Measurements from ENCODE around the gene SUPT7L. TPM values are rescaled to one million over a fixed set of nuclear protein-coding genes. Genes with fewer than 3 reads are reported as not detected.
"Not testable (repeated sequence)": the region's sequence is repeated elsewhere in the genome, so short reads cannot be mapped to it uniquely, and the experiment has no call there.

The SUPT7L gene
- total and polyA plus RNA-seq, 7 donors, result 7.2 to 27.1 (median 19.7) TPM

DNA sequence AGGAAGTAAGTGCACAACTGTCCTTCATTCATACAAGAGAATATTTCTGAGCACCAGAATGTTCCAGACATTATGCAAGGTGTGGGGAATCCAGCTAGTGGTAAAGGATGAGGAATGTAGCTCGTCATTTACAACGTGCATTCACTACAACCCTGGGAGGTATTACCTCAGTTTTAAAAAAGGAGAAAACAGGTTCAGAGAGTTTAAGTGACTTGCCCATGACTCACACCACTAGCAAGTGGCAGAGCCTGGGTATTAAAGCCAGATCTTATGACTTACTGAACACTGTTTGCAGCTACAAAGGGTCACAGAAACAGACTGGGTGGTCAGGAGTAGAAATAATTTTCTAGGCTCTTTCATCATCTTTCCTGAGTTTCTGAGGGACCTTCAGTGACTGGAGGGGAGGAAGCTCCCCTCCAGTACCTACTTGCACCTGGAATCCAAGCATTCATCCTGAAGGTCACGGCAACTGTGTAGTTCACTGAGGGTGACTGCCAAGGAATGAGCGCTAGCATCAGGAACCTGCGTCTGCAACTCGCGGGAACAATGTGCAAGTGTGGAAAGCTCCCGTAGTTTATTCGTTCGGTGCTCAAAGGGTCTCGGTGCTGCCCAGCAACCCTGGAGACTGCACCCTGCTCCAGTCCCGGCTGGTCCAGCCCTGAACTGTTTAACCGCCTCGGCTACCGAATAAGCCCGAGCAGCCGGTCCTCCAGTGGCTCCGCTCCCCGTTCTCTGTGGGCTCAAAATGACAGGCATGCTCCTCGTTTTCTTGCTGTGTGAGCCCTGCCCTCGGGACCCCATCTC lies 35.2 kb downstream of the SUPT7L start:
- DNase-seq, result no peak
- 4 to 7% methylated on average over 21 of the region's 21 CpGs for WGBS, 2 donors

DNA sequence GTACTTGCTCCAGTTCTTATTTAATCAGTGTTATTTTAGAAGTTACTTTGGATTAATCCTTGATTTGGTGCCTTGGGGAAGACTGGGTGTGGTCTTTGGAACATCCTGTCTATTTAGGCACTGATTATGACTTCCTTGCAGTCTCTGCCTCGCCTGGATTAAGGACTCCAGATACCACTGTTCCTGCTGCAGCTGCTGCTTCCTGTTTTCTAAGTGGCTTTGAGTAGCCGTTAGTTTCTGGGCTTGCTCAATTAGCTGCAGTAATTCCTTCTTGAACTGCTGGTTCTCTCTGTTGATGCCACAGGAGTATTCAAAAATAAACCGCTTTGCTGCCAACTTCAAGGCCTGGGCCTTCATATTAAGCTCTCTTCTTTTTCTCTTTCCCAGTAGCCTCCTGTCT lies 36.5 kb downstream of the SUPT7L start:
- 42 to 54% methylated on average over 3 of the region's 3 CpGs for WGBS, 2 donors
- H3K27ac ChIP-seq, result peak overlapping the region in 2 of 4 donors; percentile 17 to 80
- not testable (repeated sequence) for H3K4me3 ChIP-seq, DNase-seq, H3K9me3 ChIP-seq, H3K27me3 ChIP-seq
- peaks cover 0 to 41% (median 15%) of the 10 kb centered on the region in 4 donors for H3K36me3 ChIP-seq
- peaks cover 0 to 25% (median 18%) of the 10 kb centered on the region in 4 donors for H3K4me1 ChIP-seq
- intact Hi-C loops (cut with DNase I), result loop anchor here (5.0 kb wide), 1 partner anchor 135 kb away; no protein-coding TSS in a partner anchor

More for the DNA sequence above, 35.2 kb downstream of the SUPT7L start:
- Histone ChIP-seq H3K27ac (peak overlapping the region; percentile 67 to 80 (median 76)), H3K4me3 (peak overlapping the region; percentile 60 to 94 (median 70)), H3K4me1 (peaks cover 0 to 25% (median 18%) of the 10 kb centered on the region in 4 donors), H3K36me3 (peaks cover 0 to 41% (median 16%) of the 10 kb centered on the region in 4 donors), H3K27me3 (no peaks in the 10 kb centered on the region), H3K9me3 (no peaks in the 10 kb centered on the region)
- intact Hi-C loops (cut with DNase I), result loop anchor here (5.0 kb wide), 1 partner anchor 136 kb away; no protein-coding TSS in a partner anchor
- TF ChIP-seq POLR2A (IDR thresholded peaks at IDR 0.05) (no peak), EP300 (IDR thresholded peaks at IDR 0.05) (no peak), POLR2AphosphoS5 (IDR thresholded peaks at IDR 0.05) (no peak)
- TF ChIP-seq, protein P1, sequence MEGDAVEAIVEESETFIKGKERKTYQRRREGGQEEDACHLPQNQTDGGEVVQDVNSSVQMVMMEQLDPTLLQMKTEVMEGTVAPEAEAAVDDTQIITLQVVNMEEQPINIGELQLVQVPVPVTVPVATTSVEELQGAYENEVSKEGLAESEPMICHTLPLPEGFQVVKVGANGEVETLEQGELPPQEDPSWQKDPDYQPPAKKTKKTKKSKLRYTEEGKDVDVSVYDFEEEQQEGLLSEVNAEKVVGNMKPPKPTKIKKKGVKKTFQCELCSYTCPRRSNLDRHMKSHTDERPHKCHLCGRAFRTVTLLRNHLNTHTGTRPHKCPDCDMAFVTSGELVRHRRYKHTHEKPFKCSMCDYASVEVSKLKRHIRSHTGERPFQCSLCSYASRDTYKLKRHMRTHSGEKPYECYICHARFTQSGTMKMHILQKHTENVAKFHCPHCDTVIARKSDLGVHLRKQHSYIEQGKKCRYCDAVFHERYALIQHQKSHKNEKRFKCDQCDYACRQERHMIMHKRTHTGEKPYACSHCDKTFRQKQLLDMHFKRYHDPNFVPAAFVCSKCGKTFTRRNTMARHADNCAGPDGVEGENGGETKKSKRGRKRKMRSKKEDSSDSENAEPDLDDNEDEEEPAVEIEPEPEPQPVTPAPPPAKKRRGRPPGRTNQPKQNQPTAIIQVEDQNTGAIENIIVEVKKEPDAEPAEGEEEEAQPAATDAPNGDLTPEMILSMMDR (IDR thresholded peaks at IDR 0.05), result no peak

DNA sequence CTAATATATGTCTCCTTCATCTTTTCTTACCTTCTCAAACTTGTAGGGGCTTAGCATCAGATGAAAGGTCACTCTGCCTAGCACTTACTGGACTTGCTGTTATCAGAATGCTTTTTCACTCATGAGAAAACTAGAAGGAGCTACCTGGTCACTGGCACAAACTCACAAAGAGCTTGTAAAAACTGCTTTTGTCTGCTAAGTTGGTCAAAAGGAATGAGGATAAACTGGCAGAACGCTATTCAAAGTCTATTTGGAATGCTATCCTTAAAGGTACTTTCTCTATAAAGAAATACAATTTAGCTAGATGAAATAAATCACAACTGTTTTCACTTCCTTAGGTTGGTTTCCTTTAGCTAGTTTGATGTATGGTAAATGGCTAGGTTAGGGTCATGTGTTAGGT lies 37.1 kb downstream of the SUPT7L start:
- peaks cover 4 to 41% (median 14%) of the 10 kb centered on the region in 4 donors for H3K36me3 ChIP-seq
- WGBS, 2 donors, result 91 to 92% methylated on average over 1 of the region's 1 CpG
- H3K4me1 ChIP-seq, result peaks cover 0 to 25% (median 18%) of the 10 kb centered on the region in 4 donors
- peak overlapping the region in 2 of 4 donors; percentile 17 to 80 for H3K27ac ChIP-seq
- H3K27me3 ChIP-seq, H3K9me3 ChIP-seq, DNase-seq, H3K4me3 ChIP-seq: not testable (repeated sequence)
- intact Hi-C loops (cut with DNase I), result loop anchor here (5.0 kb wide), 1 partner anchor 134 kb away; no protein-coding TSS in a partner anchor

DNA sequence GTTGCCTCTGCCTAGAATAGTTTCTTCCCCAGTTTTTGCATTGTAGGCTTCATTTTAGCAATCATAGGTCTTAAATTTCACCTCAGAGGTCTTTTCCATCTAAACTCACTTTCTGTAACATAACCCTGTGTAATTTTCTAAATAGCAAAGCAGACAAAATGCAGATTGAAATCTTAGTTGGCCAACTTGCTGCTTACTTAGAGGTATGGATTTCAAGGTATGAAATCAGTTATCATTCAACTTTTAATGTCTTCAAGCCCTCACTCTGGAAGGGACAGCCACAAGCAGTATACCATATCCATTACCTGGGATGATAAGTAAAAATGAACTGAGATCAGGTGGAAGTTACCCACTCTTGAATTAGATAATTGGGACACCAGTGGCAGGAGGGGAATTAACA lies 38.5 kb downstream of the SUPT7L start:
- Histone ChIP-seq H3K9me3 (no peaks in the 10 kb centered on the region), H3K4me3 (no peak overlapping the region)
- intact Hi-C loops (cut with DNase I), result loop anchor here (5.0 kb wide), 1 partner anchor 133 kb away; no protein-coding TSS in a partner anchor

DNA sequence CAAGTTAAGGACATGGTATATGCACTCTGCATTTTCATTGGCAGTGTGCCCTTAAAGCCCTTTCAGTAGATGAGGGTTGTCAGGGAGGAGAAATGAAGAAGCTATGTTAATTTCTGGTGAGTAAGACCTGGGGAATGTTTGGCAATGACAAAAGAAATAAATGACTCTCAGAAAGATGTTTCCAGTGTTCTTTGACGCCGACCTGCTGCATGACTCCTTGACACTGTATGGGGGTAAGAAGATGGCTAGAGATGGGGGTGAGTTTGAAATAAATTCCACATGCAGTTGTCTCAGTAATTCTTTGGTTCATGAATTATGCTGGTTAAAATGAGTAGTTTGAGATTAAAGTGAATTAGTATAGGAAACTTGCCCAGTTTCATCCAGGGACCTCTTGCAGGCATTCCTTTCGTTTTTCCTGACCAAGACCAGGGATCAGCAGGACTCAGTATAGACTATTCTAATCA lies 40.5 kb downstream of the SUPT7L start:
- no peak overlapping the region for H3K27ac ChIP-seq
- intact Hi-C loops (cut with DNase I), result no loop called here
- TF ChIP-seq EP300 (IDR thresholded peaks at IDR 0.05) (no peak), POLR2A (IDR thresholded peaks at IDR 0.05) (no peak), POLR2AphosphoS5 (IDR thresholded peaks at IDR 0.05) (no peak)
- TF ChIP-seq, protein P1 (IDR thresholded peaks at IDR 0.05), result no peak

More for the DNA sequence above, 38.5 kb downstream of the SUPT7L start:
- peaks cover 7 to 44% (median 15%) of the 10 kb centered on the region in 4 donors for H3K36me3 ChIP-seq
- no peak overlapping the region for H3K27ac ChIP-seq
- peaks cover 0 to 23% (median 14%) of the 10 kb centered on the region in 4 donors for H3K4me1 ChIP-seq
- no peaks in the 10 kb centered on the region for H3K27me3 ChIP-seq
- TF ChIP-seq, protein P1 (IDR thresholded peaks at IDR 0.05), result no peak
- no peak for TF ChIP-seq POLR2AphosphoS5 (IDR thresholded peaks at IDR 0.05)
- no peak for TF ChIP-seq POLR2A (IDR thresholded peaks at IDR 0.05)
- TF ChIP-seq EP300 (IDR thresholded peaks at IDR 0.05), result no peak
- no peak for DNase-seq

More for the DNA sequence above, 40.5 kb downstream of the SUPT7L start:
- Histone ChIP-seq H3K9me3 (no peaks in the 10 kb centered on the region), H3K36me3 (peaks cover 7 to 64% (median 26%) of the 10 kb centered on the region in 4 donors), H3K4me1 (peaks cover 0 to 10% (median 4%) of the 10 kb centered on the region in 4 donors), H3K4me3 (no peak overlapping the region), H3K27me3 (no peaks in the 10 kb centered on the region)
- WGBS, 2 donors, result 90 to 93% methylated on average over 3 of the region's 3 CpGs
- no peak for DNase-seq

Data from sigmoid colon (tissue), 7 donors.